NK-92 treated with Interleukin-12 subunit alpha and Interleukin-12 subunit beta, amount 100 ng/mL, for 24 hours (cell line): ENCODE results near the gene QRICH1.
A peak's percentile ranks its signal among the peaks of the same experiment; 100 is the strongest.

ENCODE experiments used
- DNase-seq: peaks from one replicate; lab custom pipeline; 2025; lab: John Stamatoyannopoulos, UW

Gene QRICH1

DNA sequence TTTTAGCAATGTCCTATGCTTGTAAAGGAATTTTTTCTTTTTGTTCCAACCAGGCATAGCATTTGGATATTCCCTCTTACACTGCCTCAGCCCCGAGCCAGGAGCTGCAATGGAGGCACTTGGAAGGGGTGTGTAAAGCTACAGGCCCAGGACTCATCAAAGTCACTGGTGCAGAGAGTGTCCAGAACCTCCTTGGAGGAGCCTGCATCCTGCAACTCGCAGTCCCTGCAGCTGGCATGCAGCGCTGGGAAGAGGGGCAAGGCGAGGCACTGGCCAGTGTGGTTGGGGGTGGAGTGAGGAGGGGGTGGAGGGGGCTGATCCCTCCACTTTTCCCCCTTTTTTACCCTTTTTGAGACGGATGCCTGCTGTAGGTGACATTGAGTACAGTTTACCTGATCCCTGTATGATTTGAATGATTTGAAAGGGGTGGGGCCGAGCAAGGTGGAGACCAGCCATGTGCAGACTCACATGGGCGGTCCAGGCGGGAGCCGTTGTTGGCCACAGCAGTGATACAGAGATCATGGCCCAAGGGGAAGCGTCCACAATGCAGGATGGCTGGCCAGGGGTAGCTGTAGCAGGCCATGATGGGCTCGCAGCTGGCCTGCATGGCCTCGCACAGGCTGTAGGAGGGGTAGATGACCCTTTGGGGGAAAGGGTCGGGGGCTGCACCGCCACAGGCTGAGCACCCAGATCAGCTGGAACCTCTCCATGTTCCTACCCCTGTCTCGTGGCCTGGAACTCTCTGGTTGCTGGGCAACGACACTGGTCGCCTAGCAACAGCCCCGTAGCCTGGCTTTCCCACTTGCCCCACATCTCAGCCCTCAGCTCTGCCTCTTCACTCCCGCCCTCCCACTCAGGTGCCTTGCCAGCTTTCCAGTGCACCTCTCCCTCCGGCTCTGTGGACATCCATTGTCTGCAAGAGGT is 95.9 kb downstream of the QRICH1 start:
- DNase-seq: no peak

- DNase-seq: no peak
Observed at GRCh38 chr3:48997102-48997635, 96.7 kb downstream of the QRICH1 start.

- DNase-seq: no peak
Observed at GRCh38 chr3:48996640-48997039, 97.2 kb downstream of the QRICH1 start.

GRCh38 chr3:48993834-48994233 is 100.0 kb downstream of the QRICH1 start:
- no peak for DNase-seq

GRCh38 chr3:48991851-48992545 is 101.9 kb downstream of the QRICH1 start:
- DNase-seq: no peak

- no peak for DNase-seq
Observed at GRCh38 chr3:48990636-48991469, 103.0 kb downstream of the QRICH1 start.

- DNase-seq: peak; percentile 71
Observed at GRCh38 chr3:48989796-48990635, 103.9 kb downstream of the QRICH1 start, which contains the start of gene P4HTM. Gene P4HTM (plus strand): TSS chr3:48990241. CDS start chr3:48990257, 16 bp downstream.

- no peak for DNase-seq
Observed at GRCh38 chr3:48989126-48989795, 104.6 kb downstream of the QRICH1 start.

DNA sequence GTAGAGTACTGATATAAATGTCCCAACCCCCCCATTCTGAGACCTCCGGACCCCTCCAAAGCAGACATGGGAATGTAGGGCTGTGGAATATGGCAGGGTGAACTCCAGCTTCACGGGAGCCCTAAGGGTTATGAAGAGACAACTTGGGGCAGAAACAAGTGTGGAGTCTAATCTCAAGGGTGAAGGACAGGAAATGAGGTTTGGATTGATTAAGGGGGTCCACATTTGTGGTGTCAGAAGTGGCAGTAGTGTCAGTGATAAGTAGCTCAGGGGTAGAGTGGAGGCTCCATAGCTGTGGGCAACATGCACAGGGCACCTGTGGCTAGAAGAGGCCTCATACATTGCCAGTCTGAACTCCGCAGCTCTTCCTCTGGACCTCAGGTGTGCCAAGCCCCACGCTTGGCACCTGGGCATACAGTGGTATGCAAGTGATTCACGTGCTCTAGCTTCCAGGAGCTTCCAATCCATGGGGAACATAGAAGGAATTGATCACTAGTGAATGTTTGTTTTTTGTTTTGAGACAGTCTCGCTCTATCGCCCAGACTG is 108.0 kb downstream of the QRICH1 start:
- no peak for DNase-seq

- no peak for DNase-seq
Observed at GRCh38 chr3:48984663-48985062, 109.2 kb downstream of the QRICH1 start.

DNA sequence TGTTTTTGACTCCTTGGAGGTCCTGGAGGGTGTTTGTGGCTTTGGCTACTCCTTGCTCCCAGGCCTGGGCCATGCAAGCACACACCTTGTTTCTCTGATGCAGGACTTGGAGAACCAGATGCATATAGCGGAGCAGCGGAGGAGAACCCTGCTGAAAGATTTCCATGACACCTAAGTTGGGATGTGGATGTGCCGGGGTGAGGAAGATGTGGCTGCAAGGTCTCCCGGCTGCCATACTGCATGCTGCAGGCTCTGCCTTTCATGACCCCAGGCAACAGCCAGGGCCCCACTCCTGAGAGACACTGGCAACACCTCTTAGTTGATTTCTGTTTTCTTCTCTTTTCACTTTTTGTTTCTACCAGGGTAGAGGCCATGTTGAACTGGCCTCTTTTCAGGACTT is 110.8 kb downstream of the QRICH1 start:
- DNase-seq: no peak

DNA sequence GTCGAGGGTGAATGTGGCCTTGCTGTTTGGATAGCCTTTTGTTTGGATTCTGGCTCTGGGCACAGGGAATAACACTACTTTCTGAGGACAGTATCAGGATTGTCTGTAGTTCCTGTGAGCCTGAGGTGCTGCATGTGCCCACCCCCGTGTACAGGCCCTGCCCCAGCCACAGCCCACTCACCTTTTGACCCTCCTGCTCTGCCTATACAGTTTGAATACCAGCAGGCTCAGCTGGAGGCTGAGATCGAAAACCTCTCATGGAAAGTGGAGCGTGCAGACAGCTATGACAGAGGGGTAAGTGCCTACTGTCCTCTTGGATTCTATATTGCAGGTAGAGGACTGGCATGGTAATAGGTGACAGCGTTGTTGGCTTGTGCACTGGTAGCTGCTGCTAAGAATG is 111.2 kb downstream of the QRICH1 start:
- DNase-seq: no peak

- no peak for DNase-seq
Observed at GRCh38 chr3:48982016-48982415, 111.9 kb downstream of the QRICH1 start.

- no peak for DNase-seq
Observed at GRCh38 chr3:48980295-48980694, 113.6 kb downstream of the QRICH1 start.
